Left kidney (tissue), 2 donors: ENCODE measurements around the gene TMEM8B. TPM values are rescaled to one million over a fixed set of nuclear protein-coding genes. Genes with fewer than 3 reads are reported as not detected.
"Not testable (repeated sequence)": the region's sequence is repeated elsewhere in the genome, so short reads cannot be mapped to it uniquely, and the experiment has no call there.

Source experiments
- DNase-seq: peaks from one replicate; pipeline ENCODE4 v3.0.0-alpha.2; 2013
- polyA plus RNA-seq: library from polyadenylated mRNA; unstranded; fragments of 120-200 nt; gene quantifications from one replicate; pipeline ENCODE4 v1.2.1, GENCODE V29; 2013; ENCODE audit not compliant: insufficient read length

The TMEM8B gene
- polyA plus RNA-seq, 1 donor, result 27.7 TPM

- DNase-seq, result no peak
These were observed 78.1 kb downstream of the TMEM8B start for GRCh38 chr9:35906923-35907699.

GRCh38 chr9:35907711-35908503 is 78.9 kb downstream of the TMEM8B start:
- no peak for DNase-seq

GRCh38 chr9:35908504-35909125 is 79.6 kb downstream of the TMEM8B start:
- no peak for DNase-seq

GRCh38 chr9:35909274-35909673 is 80.2 kb downstream of the TMEM8B start, which contains the start of gene SPAAR:
TSS of gene SPAAR (plus strand) at chr9:35909490. CDS start at chr9:35910464, 974 bp downstream.
- no peak for DNase-seq

GRCh38 chr9:35909687-35910612 is 80.9 kb downstream of the TMEM8B start:
- DNase-seq, result no peak

- no peak for DNase-seq
These were observed 81.8 kb downstream of the TMEM8B start for GRCh38 chr9:35910613-35911359.

GRCh38 chr9:35911690-35912089 is 82.7 kb downstream of the TMEM8B start:
- DNase-seq, result no peak

- DNase-seq, result no peak
These were observed 83.9 kb downstream of the TMEM8B start for GRCh38 chr9:35912791-35913400.

- DNase-seq, result not testable (repeated sequence)
These were observed 84.4 kb downstream of the TMEM8B start for GRCh38 chr9:35913429-35913828.

GRCh38 chr9:35914301-35914807 is 85.3 kb downstream of the TMEM8B start:
- DNase-seq, result no peak

Other genes with a start within 250 kb of the TMEM8B start
- 39.3 TPM for gene TESK1, start 224.0 kb upstream of the TMEM8B start, polyA plus RNA-seq
- gene CD72, start 210.8 kb upstream of the TMEM8B start, polyA plus RNA-seq, result 3.6 TPM
- gene SIT1, start 178.3 kb upstream of the TMEM8B start, polyA plus RNA-seq, result 0.32 TPM
- not detected for gene RMRP, start 171.2 kb upstream of the TMEM8B start, polyA plus RNA-seq
- 12.6 TPM for gene CCDC107, start 170.9 kb upstream of the TMEM8B start, polyA plus RNA-seq
- 15.4 TPM for gene ARHGEF39, start 164.0 kb upstream of the TMEM8B start, polyA plus RNA-seq
- 0.58 TPM for gene CA9, start 155.3 kb upstream of the TMEM8B start, polyA plus RNA-seq
- 146 TPM for gene TPM2, start 139.3 kb upstream of the TMEM8B start, polyA plus RNA-seq
- gene TLN1, start 97.0 kb upstream of the TMEM8B start, polyA plus RNA-seq, result 156 TPM
- gene CREB3, start 96.6 kb upstream of the TMEM8B start, polyA plus RNA-seq, result 37.8 TPM
- 138 TPM for gene GBA2, start 80.0 kb upstream of the TMEM8B start, polyA plus RNA-seq
- gene RGP1, start 79.9 kb upstream of the TMEM8B start, polyA plus RNA-seq, result 32.2 TPM
- gene MSMP, start 75.0 kb upstream of the TMEM8B start, polyA plus RNA-seq, result not detected
- 36.8 TPM for gene NPR2, start 37.6 kb upstream of the TMEM8B start, polyA plus RNA-seq
- 10.4 TPM for gene SPAG8, start 17.0 kb upstream of the TMEM8B start, polyA plus RNA-seq
- gene HINT2, start 14.2 kb upstream of the TMEM8B start, polyA plus RNA-seq, result 49.7 TPM
- gene FAM221B, start 496 bp upstream of the TMEM8B start, polyA plus RNA-seq, result 0.40 TPM
- not detected for gene OR13J1, start 41.2 kb downstream of the TMEM8B start, polyA plus RNA-seq
- 0.30 TPM for gene HRCT1, start 77.0 kb downstream of the TMEM8B start, polyA plus RNA-seq
- gene SPAAR, start 80.3 kb downstream of the TMEM8B start, polyA plus RNA-seq, result 1.4 TPM
- gene OR2S2, start 128.9 kb downstream of the TMEM8B start, polyA plus RNA-seq, result not detected
- 30.0 TPM for gene RECK, start 207.7 kb downstream of the TMEM8B start, polyA plus RNA-seq